Activated T-cell treated with anti-CD3 and anti-CD28 coated beads, Interleukin-2, amount 50 U/mL, for 1 hour (primary cell): ENCODE data around the gene PGGHG.

Experiments used
- DNase-seq: peaks from one replicate; pipeline ENCODE4 v3.0.0-alpha.2; 2020

Gene PGGHG

DNA sequence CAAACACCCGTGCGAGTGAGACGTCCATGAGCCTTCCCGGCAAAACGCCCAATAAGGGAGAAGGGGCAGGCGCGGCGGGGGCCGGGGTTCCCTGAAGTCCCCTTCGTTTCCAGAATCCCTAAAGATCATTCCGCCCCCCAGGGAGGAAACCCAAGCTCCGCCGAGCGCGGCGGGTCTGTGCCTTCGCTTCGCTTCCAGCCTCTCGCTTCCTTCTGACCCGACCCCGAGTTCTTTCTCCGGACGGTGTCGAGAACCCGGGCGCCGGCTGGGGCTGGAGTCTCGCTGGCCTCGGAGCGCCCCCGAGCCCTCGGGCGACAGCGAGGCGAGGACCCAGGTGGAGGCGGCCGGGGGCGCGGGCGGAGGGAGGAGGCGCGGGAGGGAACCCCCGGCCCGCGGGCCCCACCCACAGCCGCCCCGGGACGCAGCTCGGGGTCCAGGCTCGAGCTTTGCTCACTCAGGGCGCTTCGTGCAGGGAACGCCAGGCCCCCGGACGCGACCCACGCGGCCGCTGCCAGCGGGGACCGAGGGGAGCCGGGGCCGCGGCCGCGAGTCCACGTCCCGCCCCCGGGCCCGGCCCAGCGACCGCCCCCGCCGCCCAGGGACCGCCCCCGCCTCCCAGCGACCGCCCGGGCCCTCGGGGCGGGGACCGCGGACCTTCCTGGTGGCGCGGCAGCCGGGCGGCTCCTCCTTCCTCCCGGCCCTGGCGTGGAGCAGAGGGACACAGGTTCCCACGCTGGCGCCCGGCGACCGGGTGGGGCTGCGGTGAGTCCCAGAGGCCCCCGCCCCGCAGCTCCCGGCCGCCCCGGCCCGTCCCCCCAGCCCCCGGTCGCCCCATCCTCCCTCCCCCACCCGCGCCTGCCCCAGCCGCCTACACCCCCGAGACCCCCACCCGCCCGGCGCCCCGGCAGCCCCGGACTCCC is at the start of gene PGGHG:
Gene PGGHG (plus strand): TSS at position 649 of the 920 bp plus-strand sequence. CDS start 691 bp downstream, outside the sequence.
- DNase-seq = peak; percentile 76

DNA sequence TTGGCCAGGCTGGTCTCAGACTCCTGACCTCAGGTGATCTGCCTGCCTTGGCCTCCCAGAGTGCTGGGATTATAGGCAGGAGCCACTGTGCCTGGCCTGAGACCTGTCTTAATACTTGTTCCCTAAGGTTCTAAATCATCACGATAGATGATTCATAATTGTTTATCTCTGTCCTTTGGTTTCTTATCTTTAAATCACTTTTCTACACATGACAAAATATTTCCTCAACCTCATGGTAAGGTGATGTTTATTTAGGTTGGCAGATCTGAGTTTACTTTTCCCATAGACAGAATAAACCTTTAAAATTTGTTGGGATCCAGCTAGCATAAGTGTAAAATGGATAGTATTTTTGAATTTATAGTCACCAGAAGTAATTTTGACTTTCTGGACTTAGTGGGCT is 48.6 kb upstream of the PGGHG start:
- DNase-seq = no peak

DNA sequence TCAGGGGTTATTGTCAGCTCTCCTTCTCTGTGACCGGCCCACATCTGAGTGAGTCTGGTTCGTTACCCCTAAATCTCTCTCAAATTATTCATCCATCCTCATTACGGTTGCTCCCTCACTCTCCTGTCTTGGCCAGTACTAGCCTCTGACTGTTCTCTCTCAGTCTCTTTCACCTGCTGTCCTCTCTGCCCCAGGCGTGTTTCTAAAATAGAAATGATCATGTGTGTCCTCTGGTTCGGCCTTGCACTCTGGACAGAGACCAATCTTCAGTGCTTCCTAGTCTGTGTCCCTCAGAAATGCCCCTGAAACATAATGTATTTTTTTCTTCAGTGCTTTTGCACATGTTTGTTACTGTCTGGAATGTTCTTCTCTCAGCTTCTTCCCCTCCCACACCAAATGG is 47.3 kb upstream of the PGGHG start:
- DNase-seq = no peak

DNA sequence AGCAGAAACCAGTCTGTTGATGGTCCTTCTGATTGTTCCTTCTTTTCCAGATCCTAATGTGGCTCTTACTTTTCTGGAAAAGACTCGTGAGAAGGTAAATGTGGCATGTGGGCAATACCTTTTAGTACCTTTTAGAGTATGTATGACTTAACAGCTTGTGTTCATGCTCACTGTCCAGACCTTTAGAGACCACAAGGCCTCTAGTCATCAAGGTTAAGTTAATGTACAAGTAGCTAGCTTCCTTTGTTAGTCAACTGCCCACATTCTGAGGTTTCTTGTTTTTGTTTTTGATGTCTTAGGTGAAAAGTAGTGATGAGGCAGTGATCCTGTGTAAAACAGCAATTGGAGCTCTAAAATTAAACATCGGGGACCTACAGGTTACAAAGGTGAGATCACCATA is 44.5 kb upstream of the PGGHG start:
- no peak for DNase-seq

DNA sequence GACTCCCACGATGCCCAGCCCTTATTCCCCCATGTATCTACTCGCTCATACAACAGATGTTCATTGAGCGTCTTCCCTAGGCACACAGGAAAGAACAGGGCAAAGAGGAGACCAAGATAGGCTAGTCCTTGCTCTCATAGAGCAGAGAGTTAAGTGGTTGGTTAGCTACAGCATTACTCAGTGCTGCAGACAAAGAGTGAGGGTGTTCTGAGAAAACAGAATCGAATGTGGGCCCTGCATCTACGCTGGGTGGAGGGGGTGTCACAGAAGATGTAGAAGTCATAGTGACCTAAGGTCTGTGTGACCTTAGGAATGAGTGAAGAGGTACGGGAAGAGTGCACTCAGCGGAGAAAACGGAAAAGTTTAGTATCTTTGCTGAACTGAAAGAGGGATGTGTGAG is 39.9 kb upstream of the PGGHG start:
- DNase-seq = no peak

DNA sequence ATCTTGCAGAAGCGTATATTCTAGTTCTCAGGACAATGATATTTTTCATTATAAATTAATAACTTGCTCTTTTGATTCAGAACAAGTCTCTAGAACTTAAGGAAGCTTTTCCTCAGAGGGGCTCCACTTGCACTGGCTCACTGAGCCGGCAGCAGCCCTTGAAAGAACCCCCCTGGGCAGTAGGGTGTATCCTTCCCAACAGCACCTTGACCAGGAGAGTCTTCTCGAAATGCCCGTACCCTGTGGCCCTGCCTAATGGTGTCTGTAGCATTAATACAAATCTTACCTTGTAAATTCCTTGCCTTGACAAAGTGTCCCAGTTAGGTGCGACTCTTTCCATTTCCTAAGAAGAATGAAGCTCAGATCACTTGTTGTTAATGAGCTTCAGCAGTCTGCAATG is 38.7 kb upstream of the PGGHG start:
- no peak for DNase-seq

DNA sequence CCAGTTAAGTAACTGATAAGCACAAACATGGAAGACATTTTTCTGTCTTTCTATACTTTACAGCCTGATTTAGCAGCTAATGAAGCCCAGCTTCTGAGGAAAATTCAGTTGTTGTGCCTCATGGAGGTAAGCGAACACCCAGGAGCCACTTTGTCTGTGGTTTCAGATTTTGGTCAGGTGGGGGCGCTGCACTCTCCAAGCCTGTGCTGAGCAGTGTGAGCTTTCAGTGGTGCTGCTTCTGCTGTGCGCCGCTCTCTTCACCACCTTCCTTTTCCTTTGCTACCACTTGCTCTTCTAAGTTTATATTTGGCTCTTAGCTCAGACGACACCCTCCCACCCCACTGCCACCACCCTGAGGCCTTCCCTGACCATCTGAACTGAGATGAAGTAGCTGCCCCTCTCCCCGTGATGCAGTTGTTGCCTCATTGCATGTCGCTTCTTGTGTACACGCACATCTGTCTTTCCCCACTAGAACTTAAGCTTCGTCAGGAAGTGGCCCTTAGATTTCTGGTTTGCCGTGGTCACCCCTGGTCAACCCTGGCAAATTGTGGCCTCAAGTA is 38.1 kb upstream of the PGGHG start:
- DNase-seq = peak; percentile 86

DNA sequence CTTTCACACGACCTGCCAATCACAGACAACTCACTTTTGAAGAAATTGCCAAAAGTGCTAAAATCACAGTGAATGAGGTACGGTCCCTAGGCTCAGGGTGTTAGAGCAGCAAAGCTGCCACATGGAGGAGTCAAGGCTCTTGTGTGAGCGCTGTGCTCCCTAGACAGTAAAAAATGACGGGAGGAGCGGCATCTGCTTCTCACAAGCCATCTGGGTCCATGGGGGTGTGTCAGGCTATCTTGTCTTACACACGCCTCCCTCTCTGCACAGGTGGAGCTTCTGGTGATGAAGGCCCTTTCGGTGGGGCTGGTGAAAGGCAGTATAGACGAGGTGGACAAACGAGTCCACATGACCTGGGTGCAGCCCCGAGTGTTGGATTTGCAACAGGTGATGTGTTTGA is 37.4 kb upstream of the PGGHG start:
- DNase-seq = no peak

DNA sequence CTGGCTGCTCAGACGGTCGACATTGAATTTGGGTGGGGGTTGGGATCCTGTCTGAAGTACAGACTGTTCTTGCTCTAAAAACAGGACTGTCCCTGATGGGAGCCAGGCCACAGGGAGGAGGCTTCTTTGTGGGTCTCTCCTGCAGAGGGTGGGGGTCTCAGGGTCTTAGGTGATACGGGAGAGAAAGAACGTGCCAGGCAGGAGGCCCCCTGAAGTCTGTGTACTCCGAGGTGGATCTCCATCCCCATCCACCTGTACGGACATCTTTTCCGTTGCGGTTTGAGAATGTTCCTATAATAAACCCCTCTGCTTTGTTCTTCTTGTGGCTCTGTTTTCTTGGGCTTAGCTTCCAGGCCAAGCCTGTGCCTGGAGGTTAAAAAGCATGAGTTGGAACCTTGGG is 36.3 kb upstream of the PGGHG start:
- no peak for DNase-seq

DNA sequence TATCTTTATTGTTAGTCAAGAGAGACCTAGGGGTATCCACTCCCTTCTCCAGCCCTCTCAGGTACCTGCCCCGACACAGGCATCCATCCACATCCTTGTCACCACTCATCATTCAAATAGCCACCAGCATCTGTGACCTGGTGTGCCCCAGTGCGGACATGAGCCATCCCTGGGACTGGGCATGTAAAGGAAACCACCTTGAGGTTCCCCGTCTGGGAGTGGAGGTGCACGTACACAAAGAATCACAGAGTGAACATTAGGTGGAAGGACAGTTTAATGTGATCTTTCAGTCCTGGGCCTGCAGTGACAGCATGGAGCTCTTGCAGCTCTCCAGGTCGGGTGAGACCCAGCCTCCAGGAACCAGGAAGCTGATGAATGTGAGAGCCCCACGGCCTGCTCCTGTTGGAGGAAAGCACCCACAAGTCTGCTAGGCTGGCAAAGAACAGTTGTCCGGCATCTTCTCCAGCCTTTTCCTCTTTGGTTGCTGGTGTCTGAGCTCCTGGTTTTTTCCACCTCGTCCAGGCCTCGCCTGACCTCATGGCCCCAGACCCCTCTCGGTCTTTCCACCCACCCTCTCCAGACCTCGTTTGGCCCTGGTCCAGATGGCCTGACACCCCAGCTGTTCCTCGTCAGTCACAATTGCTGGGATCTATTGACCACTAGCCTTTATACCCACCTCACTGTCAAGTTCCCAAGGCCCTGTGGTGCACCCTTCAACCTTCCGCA is 35.6 kb upstream of the PGGHG start:
- DNase-seq = no peak

DNA sequence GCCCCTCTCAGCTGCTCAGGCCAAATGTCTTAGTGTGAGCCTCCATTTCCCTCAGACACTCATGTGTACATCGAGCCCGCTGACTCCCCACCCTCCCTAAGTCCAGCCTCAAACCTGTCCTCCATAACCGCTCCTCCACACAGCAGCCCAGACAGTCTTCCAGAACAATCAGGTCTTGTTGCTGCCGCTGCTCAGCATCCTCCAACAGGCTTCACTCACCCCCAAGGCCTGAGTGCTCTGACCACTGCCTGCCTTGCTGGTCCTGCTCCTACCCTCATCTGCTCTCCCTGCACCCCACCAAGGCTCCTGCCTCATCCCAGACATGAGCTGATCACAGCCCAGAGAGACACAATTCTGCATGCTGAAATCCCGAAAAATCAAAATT is 35.0 kb upstream of the PGGHG start:
- no peak for DNase-seq

DNA sequence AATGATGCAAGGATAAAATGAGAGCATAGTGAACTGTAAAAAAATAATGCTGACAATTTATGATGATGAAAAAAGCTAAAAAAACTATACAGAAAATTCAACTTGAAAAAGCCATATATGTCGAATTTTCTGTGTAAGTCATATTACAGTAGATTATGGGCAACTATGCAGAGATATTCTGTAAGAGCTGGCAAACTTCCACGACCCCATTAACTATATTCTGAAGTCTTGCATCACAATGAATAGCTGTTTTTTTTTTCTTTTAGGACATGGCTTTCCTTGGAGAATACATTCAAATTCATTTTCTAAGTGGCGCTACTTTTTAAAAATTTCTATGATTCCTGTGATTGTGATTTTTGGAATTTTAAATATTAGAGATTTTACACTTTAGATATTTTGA is 33.8 kb upstream of the PGGHG start:
- DNase-seq = no peak

DNA sequence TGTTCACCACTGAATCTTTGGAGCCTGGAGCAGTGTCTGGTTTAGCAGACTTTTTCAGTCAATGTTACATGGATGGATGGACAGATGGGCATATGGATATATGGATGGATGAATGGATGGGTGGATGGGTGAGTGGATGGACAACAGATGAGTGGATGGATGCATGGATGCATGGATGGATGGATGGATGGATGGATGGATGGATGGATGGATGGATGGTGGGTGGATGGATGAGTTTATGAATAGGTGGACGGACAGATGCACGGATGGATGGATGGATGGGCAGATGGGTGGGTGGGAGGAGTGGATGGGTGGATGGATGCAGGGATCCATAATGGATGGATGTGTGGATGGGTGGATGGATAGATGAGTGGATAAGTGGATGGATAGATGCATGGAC is 33.1 kb upstream of the PGGHG start:
- DNase-seq = no peak

DNA sequence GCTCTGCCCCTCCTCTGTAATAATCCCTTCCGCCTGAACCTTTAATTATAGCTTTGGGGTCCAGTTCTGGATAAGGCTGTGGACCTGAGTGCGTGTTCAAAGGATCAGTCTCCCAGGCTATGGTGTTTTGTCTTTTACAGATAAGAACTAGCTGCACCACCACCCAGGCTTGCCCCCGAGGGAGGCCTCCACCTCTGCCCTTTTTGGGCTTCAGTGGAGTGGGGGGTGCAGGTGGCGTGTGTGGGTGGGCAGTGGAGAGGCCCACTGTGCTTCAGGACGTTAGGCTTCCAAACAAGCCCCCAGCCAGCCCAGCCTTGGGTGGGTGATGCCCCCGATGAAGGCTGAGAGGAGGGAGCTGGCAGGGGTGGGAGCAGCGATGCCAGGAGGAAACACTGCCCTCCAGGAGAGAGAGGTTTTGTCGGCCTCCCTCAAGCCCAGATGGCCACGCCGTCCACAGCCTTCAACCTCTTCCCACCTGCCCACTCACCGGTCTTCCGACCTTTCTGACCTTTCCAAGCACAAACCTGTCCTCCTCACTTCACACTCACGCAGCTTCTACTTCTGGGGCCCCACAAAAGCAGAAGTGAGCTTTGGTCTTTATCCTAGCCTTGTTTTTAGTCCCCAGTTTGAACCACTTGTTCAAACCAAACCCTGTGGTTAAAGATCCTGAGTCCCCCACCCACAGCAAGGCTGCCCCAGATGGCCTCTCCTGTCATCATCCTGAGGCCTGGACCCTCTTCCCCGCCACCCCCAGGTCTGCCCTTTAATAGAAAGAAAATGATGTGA is 31.8 kb upstream of the PGGHG start:
- DNase-seq = no peak

DNA sequence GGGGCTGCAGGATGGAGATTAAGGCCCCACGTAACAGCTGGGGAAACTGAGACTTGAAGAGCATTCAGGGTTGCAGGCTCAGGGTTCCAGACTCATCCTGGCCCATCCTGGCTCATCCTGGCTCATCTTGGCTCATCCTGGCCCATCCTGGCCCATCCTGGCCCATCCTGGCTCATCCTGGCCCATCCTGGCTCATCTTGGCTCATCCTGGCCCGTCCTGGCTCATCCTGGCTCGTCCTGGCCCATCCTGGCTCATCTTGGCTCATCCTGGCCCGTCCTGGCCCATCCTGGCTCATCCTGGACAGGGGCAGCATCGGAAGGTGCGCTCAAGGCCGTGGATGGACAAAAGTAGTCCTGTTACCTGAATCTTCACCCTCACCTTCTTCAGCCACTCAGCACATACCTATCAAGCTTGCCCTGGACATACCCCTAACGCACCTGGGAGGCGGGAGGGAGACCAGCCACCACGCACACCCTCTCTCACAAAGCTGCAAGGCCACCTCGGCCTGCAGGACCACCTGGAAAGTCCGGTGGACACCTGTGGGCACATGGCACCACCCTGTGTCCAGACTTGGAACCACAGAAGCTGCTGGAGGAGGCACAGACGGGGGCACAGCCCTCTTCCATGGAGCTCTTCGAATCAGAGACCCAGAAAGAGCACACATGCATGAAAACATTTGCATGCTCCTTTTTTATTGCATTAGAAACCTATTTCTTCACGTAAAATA is 31.0 kb upstream of the PGGHG start:
- DNase-seq = no peak

DNA sequence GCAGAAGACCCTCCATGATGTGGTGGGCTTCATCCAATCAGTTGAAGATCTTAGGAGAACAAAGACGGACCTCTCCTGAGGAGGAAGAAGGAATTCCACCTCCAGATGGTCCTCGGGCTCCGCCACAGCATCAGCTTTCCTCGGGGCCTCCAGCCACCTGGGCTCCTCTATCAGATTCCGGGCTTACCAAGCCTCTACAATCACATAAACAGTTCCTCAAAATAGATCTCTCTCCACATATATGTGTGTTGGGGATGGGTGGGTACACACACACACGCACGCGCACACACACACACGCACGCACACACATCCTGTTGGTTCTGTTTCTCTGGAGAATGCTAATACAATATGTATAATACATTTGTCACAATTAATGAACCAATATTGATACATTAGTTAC is 29.5 kb upstream of the PGGHG start:
- no peak for DNase-seq

DNA sequence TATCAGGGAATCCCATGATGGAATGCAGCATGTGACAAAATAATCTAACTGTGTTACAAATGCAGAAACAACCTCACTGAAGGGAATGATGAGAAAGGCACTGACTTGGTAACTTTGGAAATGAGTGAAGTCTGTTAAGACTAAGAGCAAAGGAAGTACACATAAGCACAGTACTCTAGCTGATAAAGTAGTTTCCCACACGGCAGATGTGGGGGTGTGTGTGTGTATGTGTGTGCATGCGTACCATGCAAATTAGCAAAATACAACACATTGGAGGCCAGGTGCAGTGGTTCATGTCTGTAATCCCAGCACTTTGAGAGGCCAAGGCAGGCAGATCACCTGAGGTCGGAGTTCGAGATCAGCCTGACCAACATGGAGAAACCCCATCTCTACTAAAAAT is 27.3 kb upstream of the PGGHG start:
- no peak for DNase-seq

DNA sequence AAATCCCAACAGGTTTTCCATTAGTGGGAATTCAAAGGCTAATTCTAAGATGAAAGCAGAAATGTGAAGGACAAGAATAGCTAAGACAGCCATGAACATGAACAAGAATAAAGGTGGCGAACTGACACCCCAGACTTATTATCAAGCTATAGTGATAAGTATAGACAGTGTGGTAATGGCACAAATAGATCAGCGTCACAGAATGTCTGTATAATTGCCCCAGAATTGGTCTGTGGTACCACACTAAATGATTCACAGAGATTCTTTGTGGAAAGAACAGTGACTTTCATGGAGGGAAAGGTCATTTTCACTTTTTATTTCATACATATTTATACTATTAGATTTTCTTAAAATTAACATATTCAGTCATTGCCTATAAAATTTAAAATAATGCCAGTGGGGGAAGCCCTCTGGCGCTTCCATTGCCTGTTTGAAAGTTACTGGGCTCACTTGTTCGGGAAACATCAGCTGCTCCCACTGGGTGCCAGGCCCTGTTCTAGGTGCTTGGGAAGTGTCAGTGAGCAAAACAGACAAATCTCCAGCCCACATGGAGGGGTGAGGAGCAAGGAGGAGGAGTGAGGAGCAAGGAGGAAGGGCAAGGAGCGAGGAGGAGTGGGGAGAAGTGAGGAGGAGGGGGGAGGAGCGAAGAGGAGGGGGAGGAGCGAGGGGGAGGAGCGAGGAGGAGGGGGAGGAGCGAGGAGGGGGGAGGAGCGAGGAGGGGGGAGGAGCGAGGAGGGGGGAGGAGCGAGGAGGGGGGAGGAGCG is 22.1 kb upstream of the PGGHG start:
- DNase-seq = peak; percentile 54

DNA sequence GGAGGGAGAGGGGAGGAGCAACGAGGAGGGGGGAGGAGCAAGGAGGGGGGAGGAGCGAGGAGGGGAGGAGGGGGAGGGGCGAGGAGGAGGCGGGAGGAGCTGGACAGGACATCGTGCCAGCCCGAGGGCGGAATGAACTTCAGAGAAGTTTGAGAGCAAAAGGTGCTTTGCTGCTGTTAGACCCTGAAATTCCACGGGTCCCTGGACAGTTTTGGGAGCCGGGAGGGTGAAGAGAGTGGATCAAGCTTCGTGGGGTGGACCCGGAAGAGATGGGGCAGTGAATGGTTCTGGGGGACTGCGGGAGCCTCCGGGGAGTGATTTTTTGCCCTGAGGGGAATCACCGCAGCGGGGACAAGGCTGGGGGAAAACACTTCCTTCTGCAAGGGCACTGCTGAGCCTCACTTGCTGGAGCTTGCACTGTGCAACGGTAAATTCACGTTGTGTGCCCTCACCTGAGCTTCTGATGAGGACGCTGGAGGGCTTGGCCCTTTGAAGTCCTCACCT is 21.4 kb upstream of the PGGHG start:
- peak; percentile 65 for DNase-seq

DNA sequence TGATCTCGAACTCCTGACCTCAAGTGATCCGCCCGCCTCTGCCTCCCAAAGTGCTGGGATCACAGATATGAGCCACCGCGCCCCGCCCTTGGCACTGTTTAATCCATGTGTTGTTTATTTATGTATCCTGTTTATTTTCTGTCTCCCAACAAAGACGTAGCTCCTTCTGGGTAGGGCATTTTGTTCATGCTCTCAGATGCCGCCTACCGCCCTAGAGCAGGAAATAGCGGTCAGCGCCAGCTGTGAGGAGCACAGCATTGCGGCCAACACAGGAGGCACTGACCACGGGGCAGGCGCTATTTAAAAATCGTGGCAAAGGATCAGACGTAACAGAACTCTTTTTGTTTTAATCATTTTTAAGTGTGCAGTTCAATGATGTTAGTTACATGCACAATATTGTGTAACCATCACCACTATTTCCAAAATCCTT is 20.2 kb upstream of the PGGHG start:
- DNase-seq = peak; percentile 54

DNA sequence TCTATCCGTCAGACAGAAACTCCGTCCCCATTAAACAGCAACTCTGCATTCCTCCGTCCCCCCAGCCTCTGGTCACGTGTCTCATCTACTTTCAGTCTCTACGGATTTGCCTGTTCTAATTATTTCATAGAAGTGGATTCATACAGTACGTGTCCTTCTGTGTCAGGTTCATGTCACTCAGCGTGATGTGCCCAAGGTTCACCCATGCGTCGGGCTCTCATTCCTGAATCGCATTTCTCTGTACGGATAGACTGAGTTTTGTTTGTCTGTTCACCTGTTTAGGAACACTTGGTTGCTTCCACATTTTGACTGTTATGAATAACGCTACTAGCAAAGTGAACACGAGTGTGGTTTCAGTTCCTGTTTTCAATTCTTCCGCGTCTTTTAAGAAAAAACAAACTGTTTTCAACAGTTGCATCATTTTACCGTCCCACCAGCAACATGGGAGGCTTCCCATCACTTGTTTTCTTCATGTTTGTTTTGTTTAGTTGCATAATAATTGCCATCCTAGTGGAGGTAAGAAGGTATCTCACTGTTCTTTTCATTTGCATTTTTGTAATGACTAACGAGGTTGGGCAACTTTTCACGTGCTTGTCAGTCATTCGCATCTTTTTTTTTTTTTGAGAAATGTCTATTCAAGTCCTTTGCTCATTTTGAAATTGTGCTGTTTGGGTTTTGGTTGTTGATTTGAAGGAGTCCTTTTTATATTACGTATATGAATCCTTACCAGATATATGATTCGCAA is 19.6 kb upstream of the PGGHG start:
- peak; percentile 63 for DNase-seq
